ENCODE results near the gene ZNF433. TPM values are rescaled to one million over a fixed set of nuclear protein-coding genes. Genes with fewer than 3 reads are reported as not detected.

The ZNF433 gene
- total and polyA plus RNA-seq, 8 donors, result 3.7 to 9.9 (median 5.0) TPM

GRCh38 chr19:11982526-11982925 lies 53.0 kb downstream of the ZNF433 start:
- TF ChIP-seq, protein P1, sequence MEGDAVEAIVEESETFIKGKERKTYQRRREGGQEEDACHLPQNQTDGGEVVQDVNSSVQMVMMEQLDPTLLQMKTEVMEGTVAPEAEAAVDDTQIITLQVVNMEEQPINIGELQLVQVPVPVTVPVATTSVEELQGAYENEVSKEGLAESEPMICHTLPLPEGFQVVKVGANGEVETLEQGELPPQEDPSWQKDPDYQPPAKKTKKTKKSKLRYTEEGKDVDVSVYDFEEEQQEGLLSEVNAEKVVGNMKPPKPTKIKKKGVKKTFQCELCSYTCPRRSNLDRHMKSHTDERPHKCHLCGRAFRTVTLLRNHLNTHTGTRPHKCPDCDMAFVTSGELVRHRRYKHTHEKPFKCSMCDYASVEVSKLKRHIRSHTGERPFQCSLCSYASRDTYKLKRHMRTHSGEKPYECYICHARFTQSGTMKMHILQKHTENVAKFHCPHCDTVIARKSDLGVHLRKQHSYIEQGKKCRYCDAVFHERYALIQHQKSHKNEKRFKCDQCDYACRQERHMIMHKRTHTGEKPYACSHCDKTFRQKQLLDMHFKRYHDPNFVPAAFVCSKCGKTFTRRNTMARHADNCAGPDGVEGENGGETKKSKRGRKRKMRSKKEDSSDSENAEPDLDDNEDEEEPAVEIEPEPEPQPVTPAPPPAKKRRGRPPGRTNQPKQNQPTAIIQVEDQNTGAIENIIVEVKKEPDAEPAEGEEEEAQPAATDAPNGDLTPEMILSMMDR (IDR thresholded peaks at IDR 0.05), result no peak
- DNase-seq (no peak), FAIRE-seq (no peak), ATAC-seq (no peak)
- Histone ChIP-seq H3K27me3 (no peaks in the 10 kb centered on the region), H3K9me3 (peaks cover 0 to 16% (median 6%) of the 10 kb centered on the region in 4 donors), H3K36me3 (peaks cover 5 to 18% (median 5%) of the 10 kb centered on the region in 3 donors), H3K4me1 (no peaks in the 10 kb centered on the region), H3K4me3 (no peak overlapping the region), H3K27ac (no peak overlapping the region)
- WGBS, 2 donors, result 85 to 94% methylated on average over 4 of the region's 4 CpGs
- intact Hi-C loops (cut with DNase I), result loop anchor here in 1 of 3 donors (10.0 kb wide), 1 partner anchor 58 kb away; the partner anchor contains the start of gene ZNF700

DNA sequence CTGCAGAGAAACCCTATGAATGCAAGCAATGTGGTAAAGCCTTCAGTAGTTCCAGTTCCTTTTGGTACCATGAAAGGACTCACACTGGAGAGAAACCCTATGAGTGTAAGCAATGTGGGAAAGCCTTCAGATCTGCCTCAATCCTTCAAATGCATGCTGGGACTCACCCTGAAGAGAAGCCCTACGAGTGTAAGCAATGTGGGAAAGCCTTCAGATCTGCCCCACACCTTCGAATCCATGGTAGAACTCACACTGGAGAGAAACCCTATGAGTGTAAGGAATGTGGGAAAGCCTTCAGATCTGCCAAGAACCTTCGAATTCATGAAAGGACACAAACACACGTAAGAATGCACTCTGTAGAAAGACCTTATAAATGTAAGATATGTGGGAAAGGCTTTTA lies 56.0 kb downstream of the ZNF433 start:
- 88 to 89% methylated on average over 4 of the region's 4 CpGs for WGBS, 2 donors
- Histone ChIP-seq H3K4me3 (no peak overlapping the region), H3K27me3 (no peaks in the 10 kb centered on the region), H3K27ac (no peak overlapping the region), H3K4me1 (no peaks in the 10 kb centered on the region), H3K36me3 (peaks cover 5 to 26% (median 5%) of the 10 kb centered on the region in 3 donors), H3K9me3 (peaks cover 0 to 16% (median 6%) of the 10 kb centered on the region in 4 donors)
- DNase-seq (no peak), FAIRE-seq (no peak), ATAC-seq (no peak)
- TF ChIP-seq, protein P1 (IDR thresholded peaks at IDR 0.05), result no peak
- intact Hi-C loops (cut with DNase I), result no loop called here

DNA sequence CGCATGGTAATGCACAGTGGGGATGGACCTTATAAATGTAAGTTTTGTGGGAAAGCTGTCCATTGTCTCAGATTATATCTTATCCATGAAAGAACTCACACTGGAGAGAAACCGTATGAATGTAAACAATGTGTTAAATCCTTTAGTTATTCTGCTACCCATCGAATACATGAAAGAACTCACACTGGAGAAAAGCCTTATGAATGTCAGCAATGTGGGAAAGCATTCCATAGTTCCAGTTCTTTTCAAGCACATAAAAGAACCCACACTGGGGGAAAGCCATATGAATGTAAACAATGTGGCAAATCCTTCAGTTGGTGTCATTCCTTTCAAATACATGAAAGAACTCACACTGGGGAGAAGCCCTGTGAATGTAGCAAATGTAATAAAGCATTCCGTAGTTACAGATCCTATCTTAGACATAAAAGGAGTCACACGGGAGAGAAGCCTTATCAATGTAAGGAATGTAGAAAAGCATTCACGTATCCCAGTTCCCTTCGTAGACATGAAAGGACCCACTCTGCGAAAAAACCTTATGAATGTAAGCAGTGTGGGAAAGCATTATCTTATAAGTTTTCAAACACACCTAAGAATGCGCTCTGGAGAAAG lies 56.9 kb downstream of the ZNF433 start:
- Histone ChIP-seq H3K9me3 (peaks cover 0 to 16% (median 6%) of the 10 kb centered on the region in 4 donors), H3K4me1 (no peaks in the 10 kb centered on the region), H3K4me3 (no peak overlapping the region), H3K27me3 (no peaks in the 10 kb centered on the region), H3K36me3 (peaks cover 5 to 26% (median 5%) of the 10 kb centered on the region in 3 donors), H3K27ac (no peak overlapping the region)
- DNase-seq, result no peak
- 95 to 96% methylated on average over 9 of the region's 9 CpGs for WGBS, 2 donors
- FAIRE-seq, result no peak
- ATAC-seq, result no peak
- TF ChIP-seq, protein P1 (IDR thresholded peaks at IDR 0.05), result no peak
- intact Hi-C loops (cut with DNase I), result no loop called here

DNA sequence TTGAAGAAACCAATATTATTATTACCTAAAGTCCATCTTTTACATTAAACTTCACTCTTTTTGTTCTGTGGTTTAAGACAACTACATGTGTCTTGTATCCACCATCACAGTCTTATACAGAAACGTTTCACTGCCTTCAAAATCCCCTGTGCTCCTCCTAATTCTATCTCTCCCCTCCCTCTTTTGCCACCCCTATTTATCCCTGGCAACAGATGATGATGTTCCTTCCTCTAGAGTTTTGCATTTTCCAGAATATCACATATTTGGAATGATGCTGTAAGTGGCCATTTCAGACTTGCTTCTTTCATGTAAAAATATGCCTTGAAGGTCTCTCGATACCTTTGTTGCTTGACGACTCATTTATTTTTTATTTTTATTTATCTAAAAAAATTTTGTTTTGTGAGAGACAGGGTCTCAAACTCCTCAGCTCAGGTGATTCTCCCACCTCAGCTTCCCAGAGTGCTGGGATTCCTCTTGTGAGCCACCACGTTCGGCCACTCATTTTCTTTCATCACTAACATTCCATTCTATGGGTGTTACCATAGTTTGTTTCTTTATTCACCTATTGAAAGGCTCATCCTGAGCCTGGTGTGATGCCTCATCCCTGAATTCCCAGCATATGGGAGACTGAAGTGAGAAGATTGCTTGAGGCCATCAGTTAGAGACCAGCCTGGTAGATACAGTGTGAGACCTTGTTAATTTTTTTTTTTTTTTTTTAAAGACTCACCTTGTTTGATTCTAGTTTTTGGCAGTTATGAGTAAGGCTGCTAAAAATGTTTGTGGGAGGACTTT lies 62.3 kb downstream of the ZNF433 start:
- ATAC-seq, result no peak
- TF ChIP-seq, protein P1 (IDR thresholded peaks at IDR 0.05), result no peak
- DNase-seq, result no peak
- peaks cover under 1 to 12% (median 5%) of the 10 kb centered on the region in 3 donors for H3K36me3 ChIP-seq
- 83 to 87% methylated on average over 5 of the region's 5 CpGs for WGBS, 2 donors
- H3K4me1 ChIP-seq, result no peaks in the 10 kb centered on the region
- no peaks in the 10 kb centered on the region for H3K27me3 ChIP-seq
- H3K27ac ChIP-seq, result no peak overlapping the region
- no peak for FAIRE-seq
- no peaks in the 10 kb centered on the region for H3K9me3 ChIP-seq
- no peak overlapping the region for H3K4me3 ChIP-seq
- intact Hi-C loops (cut with DNase I), result no loop called here
